Left lung (tissue), 10 donors: ENCODE data around the gene TTC17. TPM values are rescaled to one million over a fixed set of nuclear protein-coding genes. Genes with fewer than 3 reads are reported as not detected.

Experiments used
- ATAC-seq: fragments of 200-7000 bp; cut with Tn5 transposase; one replicate; pipeline ENCODE4 v1.9.1; 2020; ENCODE audit warnings: moderate library complexity
- DNase-seq, 4 donors: peaks; one replicate each; pipeline ENCODE4 v3.0.0-alpha.2; 2013 to 2020
- H3K27ac ChIP-seq, 2 donors: fragments of 200-600 bp; sonication (generic) in 1 of 2; one replicate each; pipeline versions ENCODE4 v1.5.0 to v1.8.0; 2020 to 2021
- H3K27me3 ChIP-seq, 2 donors: fragments of 200-600 bp; sonication (generic) in 1 of 2; one replicate each; pipeline versions ENCODE4 v1.5.0 to v1.8.0; 2020 to 2021
- H3K36me3 ChIP-seq, 2 donors: fragments of 200-600 bp; sonication (generic) in 1 of 2; one replicate each; pipeline versions ENCODE4 v1.5.0 to v1.8.0; 2020 to 2021
- H3K4me1 ChIP-seq, 2 donors: fragments of 200-600 bp; one replicate each; pipeline ENCODE4 v1.8.0; 2021
- H3K4me3 ChIP-seq, 2 donors: fragments of 200-600 bp; sonication (generic) in 1 of 2; one replicate each; pipeline versions ENCODE4 v1.5.0 to v1.8.0; 2020 to 2021; ENCODE audit warnings: mild to moderate bottlenecking in 1 of 2
- H3K9me3 ChIP-seq, 2 donors: fragments of 200-600 bp; sonication (generic) in 1 of 2; one replicate each; pipeline versions ENCODE4 v1.5.0 to v1.8.0; 2020 to 2021
- CTCF ChIP-seq, 2 donors: fragments of 200-600 bp; sonication (generic) in 1 of 2; IDR thresholded peaks; one replicate each; pipeline versions ENCODE4 v1.5.0 to v1.8.0; 2021; ENCODE audit warnings: antibody characterized with exemption in 2 of 2
- intact Hi-C, 2 donors: fragments of 100-400 bp; cut with DNase I; formaldehyde crosslinking; loops; one replicate each; pipeline versions ENCODE4 v1.11.2 to v1.14.2; 2022
- polyA plus RNA-seq, 6 donors: library from polyadenylated mRNA; unstranded; fragments of 120-200 nt; gene quantifications; one replicate each; pipeline ENCODE4 v1.2.1, GENCODE V29; 2013; ENCODE audit not compliant: insufficient read length in 6 of 6
- total RNA-seq, 2 donors: library from RNA; stranded (reverse); fragmentation: NEBNext Ultra II Directional; extraction: Animal tissue kit (Norgen Biotek cat#: 25700); gene quantifications; one replicate each; pipeline ENCODE4 v1.2.1, GENCODE V29; 2021
- donor health status: DM: no; HTN: yes; CAD: no.
- donor health status: DM: no; HTN: no; CAD: no.

Gene TTC17
- total and polyA plus RNA-seq, 8 donors: 71.3 to 216 (median 169) TPM

- Histone ChIP-seq H3K27ac (no peak overlapping the region), H3K9me3 (peaks cover 0 to 15% of the 10 kb centered on the region in 2 donors), H3K4me3 (no peak overlapping the region), H3K27me3 (peaks cover 0 to 16% of the 10 kb centered on the region in 2 donors), H3K4me1 (no peaks in the 10 kb centered on the region), H3K36me3 (no peaks in the 10 kb centered on the region)
- no peak for TF ChIP-seq CTCF (IDR thresholded peaks at IDR 0.05)
- ATAC-seq: no peak
- no peak for DNase-seq
- intact Hi-C loops: no loop called here
Observed at GRCh38 chr11:43517518-43517917, 158.8 kb downstream of the TTC17 start.

- Histone ChIP-seq H3K4me1 (no peaks in the 10 kb centered on the region), H3K4me3 (no peak overlapping the region), H3K27me3 (peaks cover 0 to 16% of the 10 kb centered on the region in 2 donors), H3K9me3 (peaks cover 0 to 15% of the 10 kb centered on the region in 2 donors), H3K36me3 (no peaks in the 10 kb centered on the region), H3K27ac (no peak overlapping the region)
- no peak for ATAC-seq
- no peak for TF ChIP-seq CTCF (IDR thresholded peaks at IDR 0.05)
- no peak for DNase-seq
- intact Hi-C loops: no loop called here
Observed at GRCh38 chr11:43518408-43519160, 159.9 kb downstream of the TTC17 start.

- no peak for DNase-seq
- ATAC-seq: no peak
- H3K4me1 ChIP-seq: no peaks in the 10 kb centered on the region
- H3K27me3 ChIP-seq: peaks cover 0 to 7% of the 10 kb centered on the region in 2 donors
- H3K27ac ChIP-seq: no peak overlapping the region
- H3K9me3 ChIP-seq: peaks cover 0 to 15% of the 10 kb centered on the region in 2 donors
- intact Hi-C loops: no loop called here
- no peak for TF ChIP-seq CTCF (IDR thresholded peaks at IDR 0.05)
- no peak overlapping the region for H3K4me3 ChIP-seq
- H3K36me3 ChIP-seq: no peaks in the 10 kb centered on the region
Observed at GRCh38 chr11:43521471-43521870, 162.8 kb downstream of the TTC17 start.

GRCh38 chr11:43523632-43524031 is 164.9 kb downstream of the TTC17 start:
- DNase-seq: no peak
- no peaks in the 10 kb centered on the region for H3K27me3 ChIP-seq
- intact Hi-C loops: no loop called here
- no peak for ATAC-seq
- H3K27ac ChIP-seq: no peak overlapping the region
- no peaks in the 10 kb centered on the region for H3K36me3 ChIP-seq
- H3K4me3 ChIP-seq: no peak overlapping the region
- no peak for TF ChIP-seq CTCF (IDR thresholded peaks at IDR 0.05)
- no peaks in the 10 kb centered on the region for H3K4me1 ChIP-seq
- peaks cover 0 to 15% of the 10 kb centered on the region in 2 donors for H3K9me3 ChIP-seq

- Histone ChIP-seq H3K9me3 (no peaks in the 10 kb centered on the region), H3K36me3 (no peaks in the 10 kb centered on the region), H3K4me1 (no peaks in the 10 kb centered on the region), H3K27ac (no peak overlapping the region), H3K4me3 (no peak overlapping the region), H3K27me3 (peaks cover 0 to 6% of the 10 kb centered on the region in 2 donors)
- TF ChIP-seq CTCF (IDR thresholded peaks at IDR 0.05): no peak
- no peak for DNase-seq
- no peak for ATAC-seq
- intact Hi-C loops: no loop called here
Observed at GRCh38 chr11:43532041-43532440, 173.3 kb downstream of the TTC17 start.
